HG03558 (cell line): ENCODE data around the gene TP63.

Experiments used
- ATAC-seq: cut with Tn5 transposase; IDR thresholded peaks from one replicate; pipeline ENCODE4 v1.9.1; 2021; ENCODE audit warnings: moderate number of reproducible peaks; ENCODE audit not compliant: unreplicated experiment; ENCODE audit errors: extremely low read depth

Gene TP63

DNA sequence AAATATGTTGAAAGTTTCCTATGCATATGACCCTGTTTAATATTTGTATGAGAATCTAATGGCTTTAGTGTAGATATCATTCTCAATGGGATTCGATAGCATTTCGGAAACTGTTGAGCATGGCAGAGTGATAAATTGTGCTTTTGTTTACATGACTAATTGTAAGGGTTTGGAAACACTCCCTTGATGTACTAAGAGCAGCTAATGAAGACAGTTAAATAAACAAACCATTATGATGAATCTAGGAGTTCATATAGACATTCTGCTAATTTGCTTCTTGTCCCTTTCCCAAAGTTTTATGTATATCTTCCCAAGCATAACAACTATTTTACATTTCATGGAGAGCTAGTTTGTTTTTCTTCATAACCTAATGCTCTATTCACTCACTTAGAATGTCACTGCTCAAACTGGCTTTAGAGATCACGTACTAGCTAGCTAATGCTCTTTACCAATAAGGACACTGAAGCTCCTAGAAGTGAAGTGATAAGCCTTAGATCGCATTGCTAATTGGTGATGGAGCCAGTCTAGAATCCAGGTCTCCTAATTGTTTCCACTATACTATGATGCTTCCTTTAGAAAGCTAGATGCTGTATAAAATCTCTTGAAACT lies 140.8 kb downstream of the TP63 start:
- ATAC-seq: no peak

DNA sequence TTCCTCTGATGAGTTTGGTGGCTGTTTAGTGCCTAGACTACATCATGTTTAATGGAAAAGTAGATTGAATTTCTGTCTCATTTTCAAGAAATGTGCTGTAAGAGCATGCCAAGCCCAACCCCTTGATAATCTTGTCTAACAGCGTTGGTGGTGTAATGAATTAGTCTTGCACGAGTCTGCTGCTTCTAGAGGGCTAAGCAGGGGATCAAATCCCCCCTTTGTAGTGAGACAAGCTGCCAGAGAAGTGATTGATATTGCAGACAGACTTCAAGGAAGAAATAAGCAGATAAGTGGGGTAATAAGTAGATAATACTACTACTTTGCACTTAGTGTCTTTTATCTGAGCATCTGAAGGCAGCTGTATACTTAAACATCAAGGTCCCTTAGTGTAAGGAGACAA lies 141.4 kb downstream of the TP63 start:
- ATAC-seq: no peak

DNA sequence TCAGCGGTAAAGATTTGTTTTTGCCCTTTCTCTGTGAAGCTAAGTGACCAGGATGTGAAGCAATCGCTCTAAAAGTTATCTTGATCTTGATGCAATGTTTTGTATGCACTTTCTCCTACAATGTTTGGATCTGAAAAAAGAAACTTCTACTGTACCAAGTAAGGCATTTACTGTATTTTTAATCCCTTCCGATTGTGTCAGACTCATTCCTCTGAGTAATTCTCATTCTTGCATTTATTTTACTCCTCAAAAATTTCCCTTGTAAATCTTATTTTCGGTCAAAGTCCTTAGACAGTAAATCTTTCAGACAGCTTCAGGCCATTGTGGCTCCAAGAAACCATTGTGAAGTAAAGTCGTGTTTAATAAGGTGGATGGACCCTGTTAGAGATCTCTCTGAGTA lies 141.9 kb downstream of the TP63 start:
- ATAC-seq: no peak

DNA sequence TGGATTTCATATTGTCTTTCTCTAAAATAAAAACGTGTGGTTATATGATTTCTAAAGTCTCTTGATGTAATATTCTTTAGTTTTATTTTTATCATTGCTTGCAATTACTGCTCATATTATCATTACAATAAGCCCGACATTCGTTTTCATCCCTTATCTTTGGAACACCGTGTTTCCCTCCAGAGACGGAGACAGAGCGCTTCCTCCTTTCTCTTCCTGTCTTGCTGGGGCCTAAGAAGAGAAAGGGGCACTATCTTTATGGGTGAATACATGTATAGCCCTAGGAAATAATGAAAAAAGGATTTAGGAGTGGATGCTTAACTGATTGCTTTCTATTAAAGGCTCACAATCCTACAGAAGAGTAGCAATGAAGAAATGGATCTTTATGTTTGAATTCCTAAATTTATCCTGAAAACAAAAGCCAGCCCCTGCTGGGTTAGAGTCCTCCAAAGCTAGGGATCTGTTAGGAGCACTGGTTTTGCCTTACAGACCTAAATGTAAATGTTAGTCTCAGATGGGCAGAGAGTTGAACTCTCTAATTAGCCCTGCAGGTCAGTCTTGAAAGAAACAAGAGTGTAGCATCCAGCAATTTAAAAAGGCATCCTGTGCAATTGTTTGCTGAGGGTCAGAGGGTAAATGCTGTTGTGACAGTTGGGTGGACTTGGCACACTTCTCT lies 145.1 kb downstream of the TP63 start:
- no peak for ATAC-seq

DNA sequence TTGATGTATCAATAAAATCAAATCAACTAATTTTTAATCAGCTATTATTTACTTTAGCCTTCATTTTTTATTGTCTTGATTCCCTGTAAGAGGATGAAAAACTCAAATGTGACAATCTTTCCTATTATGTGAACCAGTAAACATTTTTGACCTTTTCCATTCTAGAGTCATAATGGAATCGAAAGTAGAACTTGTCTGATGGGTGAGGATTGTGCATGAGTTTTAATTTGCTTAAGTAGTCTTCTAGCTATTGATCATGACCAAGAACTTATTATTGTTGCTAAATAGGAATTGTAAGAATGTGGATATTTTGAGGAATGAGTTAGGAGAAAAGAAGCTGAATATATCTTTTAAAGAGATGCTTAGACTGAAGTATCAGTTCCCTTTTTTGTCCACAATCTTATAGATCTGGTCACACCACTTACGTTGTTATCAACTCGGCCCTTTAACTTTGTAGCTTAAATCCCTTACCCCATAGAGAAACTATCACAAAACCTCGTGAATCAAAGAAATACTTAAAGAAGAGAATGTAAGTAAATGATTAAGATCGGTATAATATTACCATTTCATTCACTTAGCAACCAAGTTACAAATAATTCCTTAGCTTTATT lies 147.3 kb downstream of the TP63 start:
- no peak for ATAC-seq

DNA sequence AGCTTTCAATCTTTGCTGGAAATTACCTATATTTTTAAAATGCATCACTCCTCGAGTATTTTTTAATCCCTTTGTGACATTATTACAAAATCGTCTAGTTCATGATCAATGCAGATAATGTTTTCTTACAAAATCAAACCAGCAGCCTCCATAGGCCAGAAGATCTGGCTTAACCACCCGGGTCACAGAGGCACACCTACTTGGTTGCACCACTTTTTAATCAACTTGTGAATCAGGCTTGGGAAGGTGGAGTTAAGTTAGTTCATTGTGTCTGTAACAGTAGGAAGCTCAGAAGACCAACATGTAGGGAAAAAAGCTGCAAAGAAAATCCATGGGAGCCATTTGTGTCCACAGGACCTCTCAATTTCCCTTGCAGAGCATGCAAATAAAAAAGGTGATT lies 148.0 kb downstream of the TP63 start:
- ATAC-seq: no peak

DNA sequence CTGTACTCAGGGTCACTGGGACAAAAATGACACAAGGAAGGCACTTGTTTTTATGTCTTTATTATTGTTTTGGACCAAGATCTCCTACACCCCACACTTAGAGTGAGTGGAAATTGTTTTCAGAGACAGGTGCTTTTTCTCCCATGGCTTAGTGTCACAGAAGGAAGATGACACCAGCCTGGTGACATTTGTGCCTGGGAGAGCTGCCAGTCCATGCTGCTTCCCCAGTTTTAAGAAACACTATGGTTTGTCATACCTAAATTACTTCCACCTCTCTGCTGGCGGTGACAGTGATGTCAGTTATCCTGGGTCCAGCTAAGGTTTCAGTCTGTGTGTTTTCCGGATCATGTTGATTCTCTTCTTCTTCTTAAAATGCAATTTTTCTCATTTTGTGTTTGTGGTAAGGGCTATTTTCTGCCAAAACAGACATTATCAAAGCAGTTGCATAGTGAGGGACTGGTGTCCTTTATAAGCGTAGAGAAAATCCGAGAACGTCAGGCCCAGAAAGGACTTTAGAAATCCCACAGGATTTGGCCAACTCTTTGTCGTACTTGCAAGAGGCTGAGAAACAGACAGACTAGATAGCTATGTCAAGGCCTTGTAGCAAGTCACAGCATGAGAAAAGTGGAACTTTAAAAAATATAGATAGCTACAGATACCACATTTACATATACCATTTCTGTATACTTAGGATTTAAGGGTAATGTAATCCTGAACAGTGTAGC lies 149.5 kb downstream of the TP63 start:
- no peak for ATAC-seq

DNA sequence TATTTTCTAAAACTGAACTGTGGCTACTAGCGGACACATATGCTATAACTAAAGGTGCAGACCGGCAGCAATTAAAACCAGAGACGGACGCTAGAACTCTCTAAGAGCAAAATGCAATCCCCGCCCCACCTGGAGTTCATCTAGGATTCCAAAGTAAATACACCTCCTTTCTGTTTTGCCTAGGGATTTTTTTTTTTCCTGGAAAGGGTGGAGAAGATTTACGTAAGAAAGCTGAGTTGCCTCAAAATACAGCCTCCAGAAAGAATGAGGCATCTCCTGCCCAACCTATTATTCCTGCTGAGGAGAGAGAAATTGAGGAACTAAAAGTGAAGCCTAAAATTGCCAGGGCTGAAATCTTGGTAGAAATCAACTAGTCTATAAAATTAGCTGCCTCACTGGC lies 150.2 kb downstream of the TP63 start:
- ATAC-seq: no peak

DNA sequence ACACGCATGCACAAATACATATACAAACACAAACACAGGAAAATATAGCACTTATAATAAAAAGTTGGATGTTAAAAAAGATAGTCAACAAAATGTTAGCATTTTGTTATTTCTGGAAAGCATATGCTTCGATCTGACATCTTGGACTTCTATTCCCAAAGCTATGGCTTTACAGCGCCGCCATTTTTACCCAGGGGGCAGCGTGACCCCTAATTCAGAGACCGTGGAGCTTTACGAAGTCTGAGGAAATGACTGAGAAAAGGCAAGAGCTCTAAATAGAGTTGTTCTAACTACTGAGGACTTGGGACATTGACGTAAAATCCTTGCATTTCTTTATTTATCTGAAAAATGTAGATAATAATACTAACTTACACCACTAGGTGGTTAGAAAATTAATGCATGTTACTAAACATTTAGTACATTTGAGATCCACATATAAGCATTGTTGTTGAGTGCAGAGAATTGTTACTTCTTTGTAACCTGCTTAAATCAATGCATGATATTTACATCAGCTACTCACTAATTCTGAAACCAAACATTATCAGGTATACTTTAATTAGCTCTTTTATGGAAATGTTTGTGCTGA lies 155.4 kb downstream of the TP63 start:
- ATAC-seq: no peak

DNA sequence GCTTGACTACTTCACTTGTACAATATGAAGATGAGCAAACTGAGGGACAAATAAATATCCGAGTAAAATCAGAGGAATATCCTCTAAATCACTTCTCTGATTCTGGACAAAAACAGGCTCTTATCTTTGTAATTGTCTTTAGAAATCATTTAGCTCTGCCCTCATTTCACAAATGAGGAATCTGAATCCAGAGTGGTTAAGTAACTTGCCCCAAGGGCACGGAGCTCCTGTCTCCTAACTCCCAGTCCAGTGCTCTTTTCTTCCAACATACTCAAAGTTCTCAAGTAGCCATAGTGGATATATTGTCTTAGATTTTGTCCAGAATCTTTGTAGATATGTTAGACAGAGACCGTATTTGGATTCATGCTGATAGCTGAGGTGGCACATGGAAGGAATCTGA lies 156.0 kb downstream of the TP63 start:
- no peak for ATAC-seq

DNA sequence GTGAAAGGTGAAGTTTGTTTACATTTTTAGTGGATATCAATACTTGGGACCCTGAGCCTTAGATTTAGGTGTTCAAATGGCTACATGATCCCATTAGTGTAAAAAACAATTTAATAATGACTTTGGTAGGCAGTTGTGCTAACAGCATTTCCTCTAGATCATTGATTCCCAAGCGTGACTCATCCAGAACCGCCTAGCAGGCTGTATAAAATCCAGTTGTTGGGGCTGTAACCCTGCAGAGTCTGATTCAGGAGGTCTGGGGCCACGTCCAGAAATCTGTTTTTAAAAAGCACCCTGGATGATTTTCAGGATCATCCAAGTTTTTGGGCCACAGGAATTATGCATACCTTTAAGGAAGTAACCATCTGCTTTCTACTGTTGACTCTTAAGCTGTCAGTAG lies 156.4 kb downstream of the TP63 start:
- no peak for ATAC-seq

DNA sequence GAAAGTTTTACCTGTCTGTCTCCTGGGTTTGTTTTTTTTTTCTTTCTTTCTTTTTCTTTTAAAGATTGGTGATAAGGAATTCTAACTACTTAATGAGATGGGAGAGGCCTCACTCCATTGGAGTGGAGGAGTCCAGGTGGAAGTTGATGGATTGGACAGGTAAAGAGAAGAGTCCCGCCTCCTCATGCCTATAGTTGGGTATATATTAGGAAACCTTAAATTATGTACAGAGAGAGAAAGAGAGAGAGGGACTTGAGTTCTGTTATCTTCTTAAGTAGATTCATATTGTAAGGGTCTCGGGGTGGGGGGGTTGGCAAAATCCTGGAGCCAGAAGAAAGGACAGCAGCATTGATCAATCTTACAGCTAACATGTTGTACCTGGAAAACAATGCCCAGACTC lies 158.2 kb downstream of the TP63 start:
- no peak for ATAC-seq

DNA sequence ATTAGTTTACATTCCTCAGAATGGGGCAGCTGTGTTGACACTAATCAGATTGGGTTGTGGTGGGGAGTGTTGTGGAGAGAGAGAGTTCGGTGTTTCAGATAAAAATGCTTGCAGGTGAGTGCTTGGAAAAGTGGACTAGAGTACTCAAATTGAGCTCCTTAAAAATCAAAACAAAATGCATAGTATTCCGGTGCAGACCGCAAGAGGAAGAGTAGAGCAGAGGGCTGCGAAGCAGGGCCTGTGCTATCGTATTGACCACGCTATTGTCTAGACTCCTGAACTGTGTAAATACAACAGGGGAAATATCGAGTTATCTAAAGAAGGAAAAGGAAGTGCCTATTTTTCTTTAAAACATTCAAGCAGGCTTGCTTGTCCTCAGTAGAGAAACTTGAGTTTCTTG lies 159.5 kb downstream of the TP63 start:
- ATAC-seq: no peak

DNA sequence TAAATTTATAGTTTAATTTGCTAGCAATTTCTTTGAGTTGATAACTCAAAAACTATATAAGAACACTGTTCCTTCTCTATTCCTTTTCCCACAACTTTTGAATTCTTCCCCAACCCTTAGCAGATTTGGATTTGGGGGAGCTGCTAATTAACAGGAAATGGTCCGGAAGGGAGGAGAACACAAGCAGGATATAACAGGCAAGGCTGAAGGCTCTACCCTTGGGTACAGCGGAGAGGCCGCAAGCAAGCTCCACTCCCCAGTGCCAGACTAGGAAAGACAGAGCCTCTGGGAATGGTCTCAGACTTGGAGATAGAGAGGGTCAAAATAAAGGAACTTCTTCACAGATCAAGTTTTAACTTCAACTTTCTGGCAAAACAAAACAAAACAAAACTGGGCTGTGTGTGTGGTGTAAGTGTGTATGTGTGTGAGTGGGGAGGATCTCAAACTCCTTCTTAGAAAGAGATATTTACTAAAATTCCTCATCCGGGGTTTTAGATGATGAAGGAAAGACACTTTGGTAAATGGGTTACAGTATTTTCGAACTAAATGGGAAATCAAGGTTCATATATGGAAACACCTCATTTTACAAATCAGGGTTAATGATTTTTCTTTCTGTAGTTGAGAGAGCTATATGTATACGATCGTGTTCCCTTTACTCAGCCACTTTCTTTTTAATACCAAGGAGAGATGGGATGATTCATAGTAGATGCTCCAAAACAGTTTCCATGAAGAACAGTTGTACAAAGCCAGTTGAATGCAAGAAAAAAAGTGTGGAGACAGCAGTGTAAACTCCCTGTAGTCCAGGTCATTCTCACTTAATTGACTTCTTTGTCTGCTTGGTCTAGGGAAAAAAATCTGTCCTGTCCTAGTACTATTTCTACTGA lies 161.1 kb downstream of the TP63 start:
- ATAC-seq: no peak

DNA sequence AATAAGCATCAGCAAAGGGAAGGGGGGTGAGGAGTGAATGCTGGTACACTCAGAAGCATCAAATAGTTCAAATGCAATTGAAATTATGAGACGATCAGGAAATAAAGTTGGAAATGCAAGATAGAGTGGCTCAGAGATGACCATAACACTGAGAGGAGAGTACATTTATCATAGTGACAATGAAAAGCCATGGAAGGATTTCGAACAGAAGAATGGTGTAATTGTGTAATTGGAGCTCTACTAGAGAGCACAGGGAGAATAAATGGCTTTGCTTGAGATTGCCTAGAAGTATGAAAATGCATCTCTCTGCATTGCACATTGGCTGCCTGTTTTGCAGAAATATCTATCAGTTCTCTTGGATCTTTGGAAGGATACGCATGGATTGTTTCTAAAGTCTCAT lies 163.3 kb downstream of the TP63 start:
- no peak for ATAC-seq

DNA sequence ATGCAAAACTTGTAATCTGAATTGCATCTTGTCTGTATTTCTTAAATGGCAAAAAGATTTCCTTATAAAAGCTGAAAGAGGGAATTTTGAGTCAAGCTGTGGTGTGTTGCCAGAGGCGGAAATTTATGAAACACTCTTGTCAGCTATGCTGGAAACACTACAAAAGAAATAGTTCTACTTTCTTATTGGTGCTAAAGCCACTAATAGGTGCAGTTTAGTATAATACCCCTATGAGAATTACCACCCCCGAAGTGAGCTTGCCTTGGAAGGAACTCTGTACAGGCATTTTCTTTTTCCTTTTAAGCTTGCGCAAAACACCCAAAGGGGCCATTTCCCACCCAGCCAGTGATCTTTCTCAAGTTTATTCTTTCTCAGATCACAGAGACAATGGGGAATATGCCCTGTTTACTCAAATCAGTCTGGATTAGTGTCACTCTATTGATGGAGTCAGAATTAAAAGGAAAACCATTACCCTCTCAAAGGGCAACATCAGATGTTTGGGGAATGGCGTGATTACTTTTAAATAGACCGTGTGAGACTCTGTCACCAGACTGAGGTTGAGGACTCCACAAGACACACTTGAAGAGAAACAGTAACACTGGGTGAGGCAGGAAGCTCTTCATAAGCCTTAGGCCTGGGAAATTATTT lies 166.0 kb downstream of the TP63 start:
- no peak for ATAC-seq

DNA sequence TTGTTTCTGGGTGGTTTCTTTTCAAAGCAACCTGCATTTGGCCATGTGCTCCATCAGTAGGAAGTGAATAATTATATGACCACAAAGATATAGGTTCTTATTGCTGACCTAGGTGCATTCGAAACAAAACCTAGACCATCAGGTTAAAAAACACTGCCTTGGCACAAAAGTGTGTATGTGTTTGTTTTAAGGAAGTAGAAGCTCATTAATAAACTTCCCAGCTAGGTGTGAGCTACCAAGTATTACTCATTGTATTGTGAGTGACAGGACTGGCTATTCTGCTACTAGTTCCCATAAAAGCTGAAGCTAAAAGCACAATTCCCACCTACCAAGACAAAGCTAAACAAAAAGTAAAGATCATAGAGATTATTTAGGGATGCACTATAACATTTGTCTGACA lies 168.2 kb downstream of the TP63 start:
- no peak for ATAC-seq

DNA sequence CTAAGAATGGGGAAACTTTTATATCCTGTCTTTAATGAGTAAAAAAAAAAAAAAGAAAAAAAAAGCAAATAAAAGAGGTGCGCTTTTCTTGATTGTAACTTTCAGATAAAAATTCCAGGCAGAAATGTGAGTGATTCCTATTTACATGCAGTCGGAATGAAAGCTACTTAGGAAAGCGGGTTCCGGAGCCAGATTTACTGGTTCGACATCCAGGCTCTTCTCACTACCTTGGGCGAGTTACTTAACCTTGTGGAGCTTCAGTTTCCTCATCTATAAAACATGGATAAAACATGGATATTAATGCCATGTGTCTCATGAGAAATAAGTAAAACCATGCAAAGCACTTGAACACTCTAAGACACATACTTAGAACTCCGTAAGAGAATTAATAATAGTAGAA lies 169.2 kb downstream of the TP63 start:
- ATAC-seq: no peak

DNA sequence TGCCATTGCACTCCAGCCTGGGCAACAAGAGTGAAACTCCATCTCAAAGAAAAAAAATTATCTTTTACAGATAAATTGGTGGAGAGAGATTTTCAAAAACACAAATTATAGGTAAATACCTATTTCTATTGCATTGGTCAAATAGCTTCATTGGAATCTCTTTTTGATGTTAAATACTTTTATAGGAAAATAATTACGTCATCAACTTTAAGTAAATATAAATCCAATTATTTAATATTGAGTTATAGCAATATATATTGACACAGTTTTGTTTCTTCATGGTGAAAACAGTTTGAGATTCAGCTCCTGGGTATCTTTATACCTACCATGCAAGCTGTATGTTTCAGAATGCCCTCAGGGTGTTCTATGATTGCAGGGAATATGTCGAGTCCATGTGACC lies 172.1 kb downstream of the TP63 start:
- ATAC-seq: no peak
